Caki2 (cell line): ENCODE results near the gene PSMB9. TPM values are rescaled to one million over a fixed set of nuclear protein-coding genes. Genes with fewer than 3 reads are reported as not detected.
"Not testable (repeated sequence)": the region's sequence is repeated elsewhere in the genome, so short reads cannot be mapped to it uniquely, and the experiment has no call there.

ENCODE experiments used
- DNase-seq: peaks from one replicate; pipeline ENCODE4 v3.0.0-alpha.2; 2015; ENCODE audit warnings: low read depth
- in situ Hi-C: cut with HindIII; loops from 2 replicates; pipeline ENCODE4 v1.10.0; 2016; ENCODE audit warnings: low sequenced_read_pairs, low pct_unique_long_range_greater_than_20kb, mixed read lengths
- total RNA-seq: library from RNA; depleted of rRNA; stranded (reverse); fragments of >200 nt; shearing (Covaris generic); gene quantifications from 2 replicates; pipeline ENCODE4 v1.2.3, GENCODE V29; 2014; ENCODE audit warnings: low replicate concordance

The PSMB9 gene
- total RNA-seq, 1 experiment from 2014 or later: 80.2 TPM

GRCh38 chr6:32854376-32855178, 585 bp downstream of the PSMB9 start:
- no peak for DNase-seq
- in situ Hi-C loops: no loop called here

- no peak for DNase-seq
- in situ Hi-C loops: no loop called here
These were observed 1.6 kb downstream of the PSMB9 start for GRCh38 chr6:32855467-32856174.

- in situ Hi-C loops: no loop called here
- no peak for DNase-seq
These were observed 3.3 kb downstream of the PSMB9 start for GRCh38 chr6:32857156-32857891.

GRCh38 chr6:32858194-32858593, 4.2 kb downstream of the PSMB9 start:
- in situ Hi-C loops: no loop called here
- DNase-seq: no peak

- DNase-seq: no peak
- in situ Hi-C loops: no loop called here
These were observed 6.7 kb downstream of the PSMB9 start for GRCh38 chr6:32860674-32861073.

- in situ Hi-C loops: no loop called here
- no peak for DNase-seq
These were observed 8.7 kb downstream of the PSMB9 start for GRCh38 chr6:32862725-32863124.

- DNase-seq: no peak
- in situ Hi-C loops: no loop called here
These were observed 11.9 kb downstream of the PSMB9 start for GRCh38 chr6:32865724-32866443.

GRCh38 chr6:32867022-32867477, 13.1 kb downstream of the PSMB9 start:
- DNase-seq: no peak
- in situ Hi-C loops: no loop called here

GRCh38 chr6:32867554-32868256, 13.7 kb downstream of the PSMB9 start:
- in situ Hi-C loops: no loop called here
- DNase-seq: no peak

GRCh38 chr6:32868257-32868788, 14.3 kb downstream of the PSMB9 start:
- in situ Hi-C loops: no loop called here
- peak; percentile 68 for DNase-seq

GRCh38 chr6:32873947-32874346, 20.0 kb downstream of the PSMB9 start:
- in situ Hi-C loops: not testable (repeated sequence)

GRCh38 chr6:32876603-32877002, 22.6 kb downstream of the PSMB9 start:
- DNase-seq: no peak
- in situ Hi-C loops: no loop called here

More at GRCh38 chr6:32873947-32874346, 20.0 kb downstream of the PSMB9 start:
- DNase-seq: not testable (repeated sequence)

- in situ Hi-C loops: no loop called here
- no peak for DNase-seq
These were observed 25.7 kb downstream of the PSMB9 start for GRCh38 chr6:32879691-32880090.

GRCh38 chr6:32880962-32881361, 27.0 kb downstream of the PSMB9 start:
- DNase-seq: not testable (repeated sequence)

GRCh38 chr6:32882879-32883250, 28.9 kb downstream of the PSMB9 start:
- in situ Hi-C loops: no loop called here

More at GRCh38 chr6:32880962-32881361, 27.0 kb downstream of the PSMB9 start:
- in situ Hi-C loops: not testable (repeated sequence)

GRCh38 chr6:32883789-32884188, 29.8 kb downstream of the PSMB9 start:
- no peak for DNase-seq
- in situ Hi-C loops: no loop called here

More at GRCh38 chr6:32882879-32883250, 28.9 kb downstream of the PSMB9 start:
- DNase-seq: no peak

GRCh38 chr6:32885698-32886286, 31.8 kb downstream of the PSMB9 start:
- DNase-seq: peak; percentile 57
- in situ Hi-C loops: no loop called here
